Left ventricle myocardium inferior (tissue), 1 donor: Measurements from ENCODE around the gene IKZF2. TPM values are rescaled to one million over a fixed set of nuclear protein-coding genes. Genes with fewer than 3 reads are reported as not detected.

ENCODE experiments used
- DNase-seq: peaks from one replicate; pipeline ENCODE4 v3.0.0-alpha.2; 2020
- H3K27ac ChIP-seq: fragments of 200-600 bp; replicated peaks from 2 replicates; pipeline ENCODE4 v1.8.0; 2021
- H3K27me3 ChIP-seq: fragments of 200-600 bp; 2 replicates; pipeline ENCODE4 v1.8.0; 2021; ENCODE audit warnings: low read depth
- H3K36me3 ChIP-seq: fragments of 200-600 bp; 2 replicates; pipeline ENCODE4 v1.8.0; 2021
- H3K4me1 ChIP-seq: fragments of 200-600 bp; 2 replicates; pipeline ENCODE4 v1.8.0; 2021
- H3K4me3 ChIP-seq: fragments of 200-600 bp; 2 replicates; pipeline ENCODE4 v1.8.0; 2021; ENCODE audit warnings: mild to moderate bottlenecking, moderate library complexity
- H3K9me3 ChIP-seq: fragments of 200-600 bp; replicated peaks from 2 replicates; pipeline ENCODE4 v1.8.0; 2021
- CTCF ChIP-seq: fragments of 200-600 bp; IDR thresholded peaks from 2 replicates; pipeline ENCODE4 v1.8.0; 2021; ENCODE audit warnings: antibody characterized with exemption, mild to moderate bottlenecking, borderline replicate concordance
- intact Hi-C: fragments of 100-400 bp; cut with micrococcal nuclease; formaldehyde crosslinking; loops from one replicate; pipeline ENCODE4 v1.11.0; 2022
- total RNA-seq: library from RNA; stranded (reverse); fragmentation: NEBNext Ultra II Directional; extraction: Animal tissue kit (Norgen Biotek cat#: 25700); gene quantifications from one replicate; pipeline ENCODE4 v1.2.1, GENCODE V29; 2021
- donor health status: DM: no; HTN: yes; CAD: no; lungs with severe emphysema.

The IKZF2 gene
- total RNA-seq, 1 donor from 2014 or later = 6.8 TPM

DNA sequence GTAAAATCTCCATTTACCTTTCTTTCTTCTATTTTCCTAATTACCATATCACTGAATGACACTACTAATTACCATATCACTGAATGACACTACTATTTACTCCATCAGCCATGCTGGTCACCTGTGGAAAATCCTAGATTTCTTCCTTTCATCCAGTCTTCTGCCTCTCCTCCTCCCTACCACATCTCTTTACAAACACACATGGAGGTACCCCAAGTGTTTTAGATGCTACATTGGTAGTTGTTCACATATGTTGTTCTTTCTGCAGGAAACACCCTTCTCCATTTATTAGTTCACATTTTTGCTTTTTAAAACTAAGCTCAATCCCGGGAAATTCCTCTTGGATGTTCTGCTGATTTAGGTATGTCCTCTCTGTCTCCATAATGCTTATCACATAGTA lies 134.0 kb downstream of the IKZF2 start:
- no peak overlapping the region for H3K27ac ChIP-seq
- intact Hi-C loops = no loop called here
- TF ChIP-seq CTCF = no peak

GRCh38 chr2:213016984-213017351 lies 134.4 kb downstream of the IKZF2 start:
- intact Hi-C loops = no loop called here
- no peak for DNase-seq
- Histone ChIP-seq H3K9me3 (no peaks in the 10 kb centered on the region), H3K4me1 (no peaks in the 10 kb centered on the region), H3K27ac (no peak overlapping the region), H3K4me3 (no peak overlapping the region), H3K36me3 (peaks cover 12% of the 10 kb centered on the region), H3K27me3 (no peaks in the 10 kb centered on the region)
- TF ChIP-seq CTCF = no peak

More for the DNA sequence above, 134.0 kb downstream of the IKZF2 start:
- H3K9me3 ChIP-seq = no peaks in the 10 kb centered on the region
- no peaks in the 10 kb centered on the region for H3K27me3 ChIP-seq
- peaks cover 12% of the 10 kb centered on the region for H3K36me3 ChIP-seq
- DNase-seq = no peak
- H3K4me3 ChIP-seq = no peak overlapping the region
- H3K4me1 ChIP-seq = no peaks in the 10 kb centered on the region

- Histone ChIP-seq H3K27ac (no peak overlapping the region), H3K4me1 (no peaks in the 10 kb centered on the region), H3K27me3 (no peaks in the 10 kb centered on the region), H3K9me3 (no peaks in the 10 kb centered on the region), H3K36me3 (peaks cover 9% of the 10 kb centered on the region), H3K4me3 (no peak overlapping the region)
- DNase-seq = no peak
- TF ChIP-seq CTCF = no peak
- intact Hi-C loops = no loop called here
Measured at GRCh38 chr2:213016166-213016983, 135.0 kb downstream of the IKZF2 start.

GRCh38 chr2:213015387-213016165 lies 135.8 kb downstream of the IKZF2 start:
- Histone ChIP-seq H3K4me1 (no peaks in the 10 kb centered on the region), H3K27ac (no peak overlapping the region), H3K36me3 (peaks cover 6% of the 10 kb centered on the region), H3K4me3 (no peak overlapping the region), H3K27me3 (no peaks in the 10 kb centered on the region), H3K9me3 (no peaks in the 10 kb centered on the region)
- TF ChIP-seq CTCF = no peak
- no peak for DNase-seq
- intact Hi-C loops = no loop called here

DNA sequence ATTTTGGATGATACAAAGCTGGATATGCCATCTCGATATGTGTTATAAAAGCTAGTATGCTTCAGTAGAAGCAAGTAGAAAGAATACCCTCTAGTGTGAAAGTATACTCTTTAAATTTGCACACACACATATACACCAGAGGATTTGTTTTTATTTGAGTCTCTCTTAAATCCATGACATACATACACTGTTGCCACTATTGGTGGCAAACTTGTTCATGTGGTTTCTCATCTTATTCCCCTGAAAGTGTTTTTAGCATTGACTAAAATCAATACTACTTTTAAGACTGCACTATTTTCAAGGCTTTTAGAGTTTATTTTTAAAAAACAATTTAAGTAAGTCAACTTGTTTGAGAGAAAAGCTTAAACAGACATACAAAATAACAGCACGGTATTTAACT lies 137.4 kb downstream of the IKZF2 start:
- H3K9me3 ChIP-seq = no peaks in the 10 kb centered on the region
- intact Hi-C loops = no loop called here
- H3K4me3 ChIP-seq = no peak overlapping the region
- no peaks in the 10 kb centered on the region for H3K27me3 ChIP-seq
- peaks cover 5% of the 10 kb centered on the region for H3K36me3 ChIP-seq
- no peak for TF ChIP-seq CTCF
- H3K27ac ChIP-seq = no peak overlapping the region
- DNase-seq = no peak
- no peaks in the 10 kb centered on the region for H3K4me1 ChIP-seq
